ENCODE results near the gene ANKRD34B.

Gene ANKRD34B

DNA sequence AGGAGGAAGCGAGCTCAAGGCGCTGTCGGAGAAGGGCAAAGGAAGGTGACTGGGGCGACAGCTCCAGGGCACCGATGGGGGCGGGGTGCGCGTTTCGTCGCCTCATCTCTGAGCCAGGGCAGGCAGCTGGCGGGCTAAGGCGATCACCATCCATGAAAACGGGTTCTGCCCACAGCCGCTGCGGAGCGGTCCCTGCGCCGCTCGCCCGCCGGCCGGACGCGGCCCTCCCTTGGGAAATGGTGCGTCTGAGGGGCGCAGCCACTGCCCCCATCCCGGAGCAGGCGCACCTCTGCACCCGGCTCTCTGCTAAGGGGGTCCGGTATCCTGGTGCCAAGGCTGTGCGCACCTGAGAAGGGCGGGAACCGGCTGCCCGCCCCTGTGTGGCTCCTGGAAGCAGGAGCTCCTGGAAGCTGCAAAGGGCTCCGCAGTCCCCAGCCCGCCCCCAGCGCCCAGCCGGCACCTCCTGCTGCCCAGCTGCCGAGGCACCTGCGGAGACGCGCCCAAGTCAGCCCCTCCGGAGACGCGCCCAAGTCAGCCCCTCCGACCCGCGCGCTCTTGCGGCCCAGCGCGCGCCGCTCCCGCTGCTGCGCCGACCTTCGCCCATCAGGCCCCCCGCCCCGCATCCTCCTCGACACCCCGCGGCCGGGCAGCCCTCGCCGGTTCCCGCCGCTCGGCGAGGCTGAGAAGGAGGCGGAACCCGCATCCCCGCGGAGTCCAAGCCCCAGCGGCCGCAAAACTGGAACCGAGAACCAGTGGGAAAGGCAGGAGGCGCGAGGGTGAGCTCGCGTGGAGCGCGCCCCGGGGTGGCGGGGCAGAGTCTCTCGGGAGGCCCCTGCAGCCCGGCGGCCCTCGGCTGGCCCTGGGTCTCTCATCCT, 757 bp downstream of the ANKRD34B start:
- peak; percentile 56 for DNase-seq

DNA sequence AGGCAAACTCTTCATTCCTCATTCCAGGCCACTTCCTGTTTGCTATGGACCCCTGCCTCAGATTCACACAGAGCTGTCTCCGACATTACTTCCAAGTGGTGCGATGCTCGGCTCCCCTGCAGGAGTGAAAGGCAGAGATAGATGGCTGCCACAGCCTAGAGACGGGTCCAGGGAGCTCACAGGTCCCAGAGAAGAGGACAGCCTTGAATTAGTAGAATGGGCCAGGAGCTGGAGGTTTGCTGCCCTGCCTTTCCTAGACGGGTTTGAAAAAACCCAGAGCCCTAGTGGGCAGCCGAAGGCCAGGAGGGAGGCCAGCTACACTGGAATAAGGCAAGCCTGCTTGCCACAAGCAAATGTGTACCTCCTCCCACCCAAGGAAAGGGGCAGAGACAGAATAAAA, 1.8 kb downstream of the ANKRD34B start:
- DNase-seq = no peak

DNA sequence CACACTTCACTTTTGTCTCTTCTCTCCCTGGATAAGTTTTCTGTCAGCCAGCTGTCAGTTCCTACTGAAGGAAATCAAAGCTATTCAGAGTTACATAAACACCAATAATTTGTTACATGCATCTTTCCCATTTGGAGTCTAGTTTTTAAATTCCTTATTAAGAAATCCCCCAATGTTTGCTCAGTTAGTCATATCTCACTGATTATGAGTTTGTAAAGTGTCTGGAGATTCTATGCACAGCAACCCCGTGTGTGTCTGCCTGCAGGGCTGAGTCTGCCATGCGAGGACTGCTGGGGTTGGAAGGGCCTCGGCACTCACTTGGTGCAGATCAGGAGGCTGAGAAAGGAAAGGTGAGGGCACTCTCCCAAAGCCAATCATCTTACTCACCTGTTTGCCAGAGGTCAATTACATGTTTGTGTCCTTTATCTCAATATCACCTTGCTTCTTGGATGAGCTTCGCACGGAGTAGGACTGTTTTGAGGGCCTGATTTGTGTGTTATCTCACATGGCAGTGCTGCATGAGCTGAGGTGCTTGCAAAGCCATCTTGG, 3.3 kb downstream of the ANKRD34B start:
- DNase-seq = no peak

DNA sequence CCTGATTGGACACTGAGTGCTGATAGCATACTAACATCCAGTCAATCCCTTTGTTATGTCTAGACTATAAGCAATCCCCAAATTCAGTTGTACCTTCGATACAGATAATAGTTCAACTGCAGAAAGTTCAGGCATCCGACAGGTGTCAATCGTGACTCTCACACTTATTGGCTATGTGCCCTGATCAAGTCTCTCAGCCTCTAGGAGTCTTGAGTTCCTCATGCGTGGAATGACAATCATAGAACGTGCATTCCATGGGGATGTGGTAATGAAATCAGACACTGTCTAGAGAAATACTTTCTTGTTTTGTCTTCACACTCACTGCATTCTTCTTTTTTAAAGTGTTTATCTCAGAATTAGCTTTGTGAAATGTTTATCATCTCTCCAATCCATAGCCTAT, 4.8 kb downstream of the ANKRD34B start:
- DNase-seq = no peak

DNA sequence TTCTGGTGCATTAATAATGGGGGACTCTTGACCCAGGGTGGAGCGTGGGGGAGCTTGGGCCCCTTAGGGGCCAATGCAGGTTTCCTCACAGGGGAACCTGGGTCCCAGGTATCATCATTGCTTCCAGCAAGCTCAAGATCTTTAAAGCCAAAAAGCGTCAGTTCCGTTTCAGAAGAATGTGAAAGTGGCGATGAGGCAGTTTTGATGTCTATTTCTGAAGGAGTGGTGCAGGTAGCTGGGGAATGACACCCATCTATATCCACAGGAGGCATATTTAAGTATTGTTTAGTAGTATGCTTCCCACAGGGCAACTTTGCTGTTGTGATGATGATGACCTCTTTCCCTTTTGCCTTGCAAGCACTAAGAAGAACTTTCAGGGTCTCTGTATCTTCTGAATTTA, 10.8 kb downstream of the ANKRD34B start:
- no peak for DNase-seq

DNA sequence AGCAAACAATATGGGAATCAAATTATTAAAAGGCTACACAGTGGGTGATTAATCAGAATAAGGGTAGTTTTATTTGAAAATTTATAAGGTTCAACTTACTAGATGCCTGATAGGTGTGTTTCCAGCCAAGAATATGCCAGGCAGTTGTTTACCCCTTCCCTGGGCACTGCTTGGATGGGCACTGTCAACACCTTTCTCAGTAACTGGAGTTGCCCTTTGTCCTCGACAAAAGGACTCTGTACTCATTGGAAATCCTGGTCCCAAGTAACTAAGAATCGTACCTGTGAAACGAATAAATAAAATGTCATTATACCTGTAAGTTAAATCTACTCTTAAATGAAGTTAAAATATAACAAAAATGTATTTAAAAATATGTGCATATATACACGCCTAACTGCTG, 15.0 kb downstream of the ANKRD34B start:
- no peak for DNase-seq

DNA sequence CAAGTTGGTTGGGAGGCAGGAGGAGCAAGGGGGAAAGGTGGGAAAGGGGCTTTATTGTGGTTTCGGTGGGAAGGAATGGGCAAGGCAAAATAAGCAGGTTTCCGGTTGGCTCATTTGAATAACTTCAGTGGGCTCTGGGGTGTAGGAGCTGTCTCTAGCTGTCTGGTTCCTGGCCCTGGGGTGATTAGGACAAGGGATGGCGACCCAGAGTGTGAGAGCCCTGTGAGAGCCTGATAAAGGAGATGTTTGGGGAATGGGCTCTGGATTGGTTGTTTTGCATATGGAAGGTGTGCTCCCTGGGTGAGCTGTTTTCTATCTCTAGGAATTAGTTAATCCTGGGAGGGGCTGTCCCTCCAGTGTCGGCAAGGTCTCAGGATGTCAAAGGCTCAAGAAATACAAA, 15.4 kb downstream of the ANKRD34B start:
- DNase-seq = no peak

DNA sequence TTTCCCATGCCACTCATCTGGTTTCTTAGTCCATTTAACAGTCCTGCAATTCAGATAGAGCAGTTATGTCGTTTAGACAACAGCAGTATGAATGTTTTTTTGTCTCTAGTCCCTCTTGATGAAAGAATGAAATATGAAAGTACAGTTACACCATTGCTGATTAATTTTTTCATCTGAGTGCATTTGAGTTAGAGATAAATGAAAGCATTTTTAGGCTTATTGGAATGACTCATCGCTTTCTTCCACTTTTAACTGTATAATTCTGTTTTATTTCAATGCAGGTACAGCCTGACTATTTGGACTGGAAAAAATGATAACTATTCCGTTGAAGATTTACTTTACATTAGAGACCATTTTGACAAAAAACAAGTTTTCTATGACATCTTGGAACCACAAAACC, 28.7 kb downstream of the ANKRD34B start:
- DNase-seq = no peak

DNA sequence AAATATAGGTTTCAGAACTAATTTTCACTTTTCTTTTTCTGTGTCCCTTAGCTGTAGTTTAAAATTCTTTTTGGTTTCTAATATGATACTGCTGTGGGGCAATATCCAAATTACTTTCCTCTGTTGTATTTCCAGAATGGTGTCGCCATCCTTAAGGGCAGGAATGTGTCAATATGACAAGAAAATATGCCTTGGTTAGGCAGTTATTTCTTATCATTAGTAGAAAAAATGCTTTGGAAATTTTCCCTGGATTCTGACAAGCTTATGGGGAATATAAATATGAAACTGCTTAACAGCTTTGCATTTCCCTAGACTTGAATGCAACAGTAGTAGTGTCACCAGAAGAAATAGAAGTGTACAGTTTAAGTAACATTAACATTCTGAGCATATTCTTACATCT, 29.4 kb downstream of the ANKRD34B start:
- DNase-seq = no peak

DNA sequence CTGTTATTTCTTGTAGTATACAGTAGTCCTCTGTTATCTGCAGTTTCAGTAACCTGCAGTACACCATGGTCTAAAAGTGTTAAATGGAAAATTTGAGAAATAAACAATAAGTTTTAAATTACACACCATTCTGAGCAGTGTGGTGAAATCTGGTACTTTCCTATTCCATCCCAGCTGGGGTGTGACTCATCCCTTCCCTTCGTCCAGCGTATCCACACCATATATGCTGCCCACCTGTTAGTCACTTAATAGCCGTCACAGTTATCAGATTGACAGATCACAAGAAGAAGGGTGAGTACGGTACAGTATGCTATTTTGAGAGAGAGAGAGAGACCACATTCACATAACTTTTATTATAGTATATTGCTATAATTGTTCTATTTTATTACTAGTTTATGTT, 53.3 kb downstream of the ANKRD34B start:
- no peak for DNase-seq

DNA sequence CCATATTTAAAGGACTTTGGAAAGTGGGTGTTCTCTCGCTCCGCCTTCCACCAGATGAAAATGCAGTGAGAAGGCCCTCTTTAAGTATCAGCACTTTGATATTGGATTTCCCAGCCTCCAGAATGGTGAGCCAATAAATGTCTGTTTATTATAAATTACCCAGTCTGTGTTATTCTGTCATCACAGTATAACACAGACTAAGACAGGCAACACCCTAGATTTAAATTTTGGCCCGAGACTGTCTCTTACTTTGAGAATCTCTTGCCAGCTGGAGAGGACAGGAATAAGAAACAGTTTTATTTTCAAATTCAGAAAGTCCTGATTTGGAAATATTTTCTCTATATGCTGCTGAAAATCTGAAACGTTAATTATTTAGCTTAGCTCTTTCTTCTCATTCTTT, 60.7 kb downstream of the ANKRD34B start:
- DNase-seq = no peak

DNA sequence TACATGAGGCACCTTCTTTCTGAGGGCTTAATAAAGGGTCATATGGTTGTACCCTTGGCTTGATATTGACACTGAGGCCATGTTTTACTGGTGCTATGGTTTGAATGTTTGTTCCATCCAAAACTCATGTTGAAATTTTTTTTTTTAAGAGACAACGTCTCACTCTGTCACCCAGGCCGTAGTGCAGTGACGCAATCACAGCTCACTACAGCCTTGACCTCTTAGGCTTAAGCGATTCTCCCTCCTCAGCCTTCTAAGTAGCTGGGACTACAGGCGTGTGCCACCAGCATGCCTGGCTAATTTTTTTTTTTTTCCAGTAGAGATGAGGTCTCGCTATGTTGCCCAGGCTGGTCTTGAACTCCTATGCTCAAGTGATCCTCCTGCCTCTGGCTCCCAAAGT, 61.2 kb downstream of the ANKRD34B start:
- no peak for DNase-seq

DNA sequence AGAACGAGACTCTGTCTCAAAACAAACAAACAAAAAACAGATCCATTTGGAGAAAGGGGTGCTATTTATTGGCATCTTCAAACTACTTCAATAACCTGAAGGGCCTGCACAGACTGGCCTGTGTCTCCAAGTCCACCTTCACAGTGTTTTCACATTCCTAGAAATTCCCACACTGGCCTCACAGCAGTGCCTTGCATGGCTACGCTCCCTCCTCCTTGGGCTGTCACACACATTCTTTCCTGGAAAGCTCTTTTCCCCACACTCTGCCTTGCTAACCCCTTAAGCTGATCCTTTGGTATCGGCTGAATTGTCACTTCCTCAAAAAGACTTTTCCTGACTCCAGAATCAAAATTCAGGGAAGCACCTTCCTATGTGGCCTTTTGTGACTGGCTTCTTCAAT, 62.4 kb downstream of the ANKRD34B start:
- no peak for DNase-seq
